HG03097 (cell line): ENCODE results near the gene GRK5.
"Not testable (repeated sequence)": the region's sequence is repeated elsewhere in the genome, so short reads cannot be mapped to it uniquely, and the experiment has no call there.

Experiments
- ATAC-seq: cut with Tn5 transposase; IDR thresholded peaks from one replicate; pipeline ENCODE4 v1.9.1; 2021; ENCODE audit not compliant: unreplicated experiment, low FRiP score

Gene GRK5

GRCh38 chr10:119207366-119207666 is at the start of gene GRK5:
TSS of gene GRK5 (plus strand) at chr10:119207571. CDS start at chr10:119207918, 347 bp downstream.
- peak; percentile 75 for ATAC-seq

- no peak for ATAC-seq
Measured at GRCh38 chr10:119159332-119159731, 48.0 kb upstream of the GRK5 start.

- ATAC-seq: no peak
Measured at GRCh38 chr10:119161680-119162451, 45.5 kb upstream of the GRK5 start.

- ATAC-seq: no peak
Measured at GRCh38 chr10:119162452-119163092, 44.8 kb upstream of the GRK5 start.

- peak; percentile 85 for ATAC-seq
Measured at GRCh38 chr10:119165171-119166117, 41.9 kb upstream of the GRK5 start, which contains the start of gene SFXN4. TSS of gene SFXN4 (minus strand) at chr10:119165714. CDS start at chr10:119165647, 67 bp downstream.

GRCh38 chr10:119166118-119166500 is 41.3 kb upstream of the GRK5 start:
- ATAC-seq: peak; percentile 4

- no peak for ATAC-seq
Measured at GRCh38 chr10:119166564-119166963, 40.8 kb upstream of the GRK5 start.

- no peak for ATAC-seq
Measured at GRCh38 chr10:119167041-119167440, 40.3 kb upstream of the GRK5 start.

GRCh38 chr10:119174109-119174508 is 33.3 kb upstream of the GRK5 start:
- no peak for ATAC-seq

GRCh38 chr10:119176166-119176565 is 31.2 kb upstream of the GRK5 start:
- no peak for ATAC-seq

GRCh38 chr10:119177708-119178371 is 29.5 kb upstream of the GRK5 start:
- no peak for ATAC-seq

- peak; percentile 87 for ATAC-seq
Measured at GRCh38 chr10:119178372-119179119, 28.8 kb upstream of the GRK5 start, which contains the start of gene PRDX3. TSS of gene PRDX3 (minus strand) at chr10:119178812. CDS start at chr10:119178790, 22 bp downstream.

GRCh38 chr10:119180850-119181400 is 26.4 kb upstream of the GRK5 start:
- not testable (repeated sequence) for ATAC-seq

GRCh38 chr10:119183664-119184412 is 23.5 kb upstream of the GRK5 start:
- ATAC-seq: no peak

- peak; percentile 64 for ATAC-seq
Measured at GRCh38 chr10:119189811-119190282, 17.5 kb upstream of the GRK5 start.

- no peak for ATAC-seq
Measured at GRCh38 chr10:119190353-119190752, 17.0 kb upstream of the GRK5 start.

GRCh38 chr10:119190954-119191785 is 16.2 kb upstream of the GRK5 start:
- ATAC-seq: no peak

GRCh38 chr10:119191881-119192280 is 15.5 kb upstream of the GRK5 start:
- ATAC-seq: no peak
